K562 (cell line): ENCODE measurements around the gene TMSB10. TPM values are rescaled to one million over a fixed set of nuclear protein-coding genes. Genes with fewer than 3 reads are reported as not detected.

Experiments
- ARID1B ChIP-seq: fragments of 450-650 bp; IDR thresholded peaks from 2 replicates; pipeline ENCODE4 v1.6.1; 2016; ENCODE audit warnings: antibody characterized with exemption, mild to moderate bottlenecking, inconsistent platforms
- ATF1 ChIP-seq, 2 experiments: fragments of 450-650 bp in 1 of 2; IDR thresholded peaks; 2 replicates each; pipeline ENCODE4 v1.6.1; 2016; ENCODE audit warnings: missing compliant biosample characterization in 1 of 2, missing genetic modification characterization in 1 of 2
- CTBP1 ChIP-seq: fragments of 450-650 bp; IDR thresholded peaks from 2 replicates; pipeline ENCODE4 v1.6.1; 2016; ENCODE audit warnings: borderline replicate concordance
- FOXA3 ChIP-seq, 2 experiments: fragments of 450-650 bp in 1 of 2; sonication (generic) in 1 of 2; formaldehyde crosslinking; IDR thresholded peaks in 1 of 2; conservative IDR thresholded peaks in 1 of 2; 2 replicates each; pipeline versions ENCODE4 v1.4.0 to v1.8.0; 2020 to 2022; ENCODE audit warnings: mild to moderate bottlenecking in 2 of 2, missing genetic modification reagents in 1 of 2
- FOXJ2 ChIP-seq: fragments of 200-800 bp; sonication (Bioruptor generic); IDR thresholded peaks from 2 replicates; pipeline ENCODE4 v1.6.1; 2016; ENCODE audit warnings: missing genetic modification characterization, missing compliant biosample characterization
- FOXJ3 ChIP-seq: sonication (generic); formaldehyde crosslinking; IDR thresholded peaks from 2 replicates; pipeline ENCODE4 v1.4.0; 2020; ENCODE audit warnings: mild to moderate bottlenecking, missing genetic modification reagents
- GABPB1 ChIP-seq: sonication (generic); formaldehyde crosslinking; IDR thresholded peaks from 2 replicates; pipeline ENCODE4 v1.8.0; 2022; ENCODE audit warnings: mild to moderate bottlenecking, missing genetic modification reagents
- GTF2B ChIP-seq: IDR thresholded peaks from 2 replicates; pipeline ENCODE4 v1.6.1; 2011; ENCODE audit not compliant: insufficient read length; ENCODE audit errors: extremely low read depth
- HDAC1 ChIP-seq, 2 experiments: fragments of 450-650 bp; IDR thresholded peaks; 2 replicates each; pipeline ENCODE4 v1.6.1; 2016 to 2017; ENCODE audit warnings: inconsistent platforms in 1 of 2, mild to moderate bottlenecking in 1 of 2, moderate library complexity in 1 of 2
- HMG20A ChIP-seq: fragments of 450-650 bp; formaldehyde crosslinking; conservative IDR thresholded peaks from 2 replicates; pipeline ENCODE4 v1.4.0; 2020; ENCODE audit warnings: mild to moderate bottlenecking, mixed read lengths
- IRF2 ChIP-seq: sonication (generic); formaldehyde crosslinking; IDR thresholded peaks from 2 replicates; pipeline ENCODE4 v1.8.1; 2022; ENCODE audit warnings: mild to moderate bottlenecking, missing genetic modification reagents
- JUNB ChIP-seq: fragments of 450-650 bp; formaldehyde crosslinking; conservative IDR thresholded peaks from 2 replicates; pipeline ENCODE4 v1.4.0; 2020; ENCODE audit warnings: mild to moderate bottlenecking
- JUND ChIP-seq, 2 experiments: IDR thresholded peaks; 2 replicates in 1 of 2; 3 replicates in 1 of 2; pipeline ENCODE4 v1.6.1; 2011; ENCODE audit warnings: borderline replicate concordance in 2 of 2, low read depth in 2 of 2, low read length in 2 of 2, improper control_type of control experiment in 1 of 2, missing biosample characterization in 1 of 2, missing genetic modification characterization in 1 of 2, missing genetic modification reagents in 1 of 2
- KLF6 ChIP-seq: fragments of 250-450 bp; sonication (Bioruptor Pico); IDR thresholded peaks from 2 replicates; pipeline ENCODE4 v1.4.0; 2020; ENCODE audit warnings: mild to moderate bottlenecking, moderate library complexity, borderline replicate concordance
- MITF ChIP-seq: IDR thresholded peaks from 2 replicates; pipeline ENCODE4 v1.6.1; 2014; ENCODE audit warnings: antibody characterized with exemption
- NELFE ChIP-seq: IDR thresholded peaks from 2 replicates; pipeline ENCODE4 v1.6.1; 2011; ENCODE audit warnings: mild to moderate bottlenecking; ENCODE audit not compliant: insufficient read depth, insufficient read length
- NONO ChIP-seq, 2 experiments: fragments of 200-400 bp in 1 of 2; fragments of 450-650 bp in 1 of 2; formaldehyde crosslinking in 1 of 2; IDR thresholded peaks; 2 replicates each; pipeline ENCODE4 v1.6.1; 2017; ENCODE audit warnings: low read depth in 2 of 2, mild to moderate bottlenecking in 2 of 2, moderate library complexity in 2 of 2, low read length in 1 of 2
- NR1H2 ChIP-seq: sonication (generic); formaldehyde crosslinking; IDR thresholded peaks from 2 replicates; pipeline ENCODE4 v1.4.0; 2020; ENCODE audit warnings: mild to moderate bottlenecking, missing genetic modification reagents
- PHB2 ChIP-seq: fragments of 450-650 bp; IDR thresholded peaks from 2 replicates; pipeline ENCODE4 v1.6.1; 2017; ENCODE audit warnings: low read depth
- PTBP1 ChIP-seq: fragments of 200-400 bp; formaldehyde crosslinking; IDR thresholded peaks from 2 replicates; pipeline ENCODE4 v1.6.1; 2017; ENCODE audit warnings: low read depth, low read length
- RBM25 ChIP-seq: fragments of 200-400 bp; formaldehyde crosslinking; IDR thresholded peaks from 2 replicates; pipeline ENCODE4 v1.6.1; 2018; ENCODE audit warnings: low read length, low read depth, moderate library complexity; ENCODE audit not compliant: severe bottlenecking
- SAP30 ChIP-seq: fragments of 200-600 bp; sonication (generic); IDR thresholded peaks from 2 replicates; pipeline ENCODE4 v1.6.1; 2012; ENCODE audit warnings: borderline replicate concordance, low read depth, mild to moderate bottlenecking, moderate library complexity, low read length, control low read depth, inconsistent platforms; ENCODE audit not compliant: insufficient read depth, poor library complexity, severe bottlenecking
- ZBTB9 ChIP-seq: fragments of 450-650 bp; formaldehyde crosslinking; IDR thresholded peaks from 2 replicates; pipeline ENCODE4 v1.4.0; 2020; ENCODE audit warnings: mild to moderate bottlenecking, moderate library complexity
- ZNF175 ChIP-seq: fragments of 200-800 bp; sonication (Bioruptor generic); IDR thresholded peaks from 2 replicates; pipeline ENCODE4 v1.6.1; 2016; ENCODE audit warnings: low read depth, mild to moderate bottlenecking, missing genetic modification characterization, missing compliant biosample characterization
- ZNF311 ChIP-seq: fragments of 250-450 bp; sonication (Bioruptor Pico); IDR thresholded peaks from 2 replicates; pipeline ENCODE4 v1.4.0; 2020; ENCODE audit warnings: mild to moderate bottlenecking, moderate library complexity
- polyA plus RNA-seq, 8 experiments: library from polyadenylated mRNA; depleted of rRNA in 4 of 8; stranded (reverse) in 5 of 8; unstranded in 3 of 8; fragments of >200 nt; fragmentation: Nextera tagmentation in 2 of 8; fragmentation: Illumina TruSeq in 1 of 8; extraction: Ambion mirVana in 2 of 8; extraction: Trizol in 1 of 8; gene quantifications; 2 replicates each; pipeline versions ENCODE4 v1.2.1 to v1.2.3, GENCODE V29; 2011 to 2014; ENCODE audit warnings: inconsistent platforms in 1 of 8, missing spikeins in 1 of 8
- total RNA-seq, 7 experiments: library from RNA; depleted of rRNA in 6 of 7; stranded (reverse); fragments of >200 nt in 6 of 7; fragmentation: Illumina TruSeq in 2 of 7; extraction: Trizol in 2 of 7; gene quantifications; 2 replicates each; pipeline versions ENCODE4 v1.2.1 to v1.2.3, GENCODE V29; 2011 to 2021; ENCODE audit warnings: low replicate concordance in 1 of 7

Gene TMSB10
- total and polyA plus RNA-seq, 9 of the 15 experiments (the other 6 are each of a cell fraction or from before 2014, with no cell fraction given): 382 to 2,226 (median 959) TPM

- no peak for TF ChIP-seq SAP30
- no peak for TF ChIP-seq KLF6 (CRISPR knock-in tag)
- TF ChIP-seq JUND (IDR thresholded peaks at IDR 0.05; ENCODE audit: borderline replicate concordance, low read depth, low read length): peak; percentile 98
- peak; percentile 96 for TF ChIP-seq JUND (tag; IDR thresholded peaks at IDR 0.05; ENCODE audit: borderline replicate concordance, low read depth, low read length)
- 0 out of 2 replicates have a peak, but pooled peaks have one; percentile 4 for TF ChIP-seq ZNF311 (CRISPR knock-in tag)
- TF ChIP-seq NR1H2 (CRISPR knock-in tag): no peak
- TF ChIP-seq MITF: no peak
- peak; percentile 27; the same call in 1 of the 2 replicates for TF ChIP-seq CTBP1
- TF ChIP-seq IRF2 (CRISPR knock-in tag): no peak
- no peak for TF ChIP-seq GABPB1 (CRISPR knock-in tag)
- TF ChIP-seq GTF2B: no peak
- peak; percentile 82 for TF ChIP-seq FOXJ2 (tag)
- peak; percentile 49; the same call in 1 of the 2 replicates for TF ChIP-seq JUNB (CRISPR knock-in tag)
- peak; percentile 75 for TF ChIP-seq ARID1B
- no peak for TF ChIP-seq NELFE
- no peak for TF ChIP-seq RBM25
- TF ChIP-seq ATF1 (CRISPR knock-in tag; IDR thresholded peaks at IDR 0.05): no peak
- TF ChIP-seq ATF1 (tag; IDR thresholded peaks at IDR 0.05): peak; percentile 63
- no peak for TF ChIP-seq HMG20A (CRISPR knock-in tag)
- TF ChIP-seq ZBTB9 (CRISPR knock-in tag): no peak
- TF ChIP-seq PTBP1: no peak
- TF ChIP-seq PHB2: no peak
- no peak; a peak in 1 of 4 replicates for TF ChIP-seq FOXA3 (CRISPR knock-in tag; conservative IDR thresholded peaks at IDR 0.05 in 1 of 2, IDR thresholded peaks at IDR 0.05 in 1 of 2)
- no peak for TF ChIP-seq NONO (IDR thresholded peaks at IDR 0.05; ENCODE audit: low read depth in 2 of 2, low read length in 1 of 2)
- peak; percentile 84 for TF ChIP-seq ZNF175
- TF ChIP-seq HDAC1 (IDR thresholded peaks at IDR 0.05): 0 out of 4 replicates have a peak, but pooled peaks of 1 of the 2 experiments have one; percentile 17
- TF ChIP-seq FOXJ3 (CRISPR knock-in tag): peak; percentile 55; the same call in 1 of the 2 replicates
These were observed 14.6 kb downstream of the TMSB10 start (continued) for GRCh38 chr2:84919885-84920580.
